ENCODE measurements around the gene DGCR6L. TPM values are rescaled to one million over a fixed set of nuclear protein-coding genes. Genes with fewer than 3 reads are reported as not detected.
"Not testable (repeated sequence)": the region's sequence is repeated elsewhere in the genome, so short reads cannot be mapped to it uniquely, and the experiment has no call there.

Gene DGCR6L
- total and polyA plus RNA-seq, 4 donors = 28.4 to 94.0 (median 86.1) TPM

DNA sequence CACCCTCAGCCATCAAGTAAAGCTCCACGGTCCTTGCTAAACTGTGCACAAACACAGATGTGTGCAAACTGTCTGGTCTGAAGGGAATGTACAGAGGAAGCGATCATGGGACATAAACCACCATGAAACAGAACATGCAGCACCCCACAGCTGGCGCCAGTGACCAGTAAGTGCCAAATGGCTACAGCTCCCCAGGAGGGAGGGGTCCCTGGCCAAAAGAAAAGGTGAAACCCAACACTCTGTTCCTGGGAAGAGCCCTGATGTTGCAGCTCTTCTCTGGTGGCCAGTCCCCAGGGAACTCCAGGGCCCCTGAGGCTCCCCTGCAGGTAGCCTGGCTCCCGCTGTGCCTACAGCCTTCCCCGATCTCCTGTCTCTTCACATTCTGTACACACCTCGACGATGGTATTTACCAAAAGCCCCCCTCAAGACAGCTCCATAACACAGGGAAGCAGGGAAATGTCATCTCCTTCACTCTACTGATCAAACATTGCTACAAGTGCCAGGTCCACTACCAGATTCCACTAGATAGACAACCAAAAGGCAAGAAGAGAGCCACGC, 2.9 kb downstream of the DGCR6L start:
- 79% methylated on average over 8 of the region's 8 CpGs for WGBS (ENCODE audit: insufficient coverage)
- DNase-seq (ENCODE audit: low read depth in 4 of 6, low spot score in 6 of 6) = no peak
- no peak overlapping the region for H3K27ac ChIP-seq (ENCODE audit: low read depth, low read length)
- peaks cover 43% of the 10 kb centered on the region for H3K36me3 ChIP-seq (ENCODE audit: control insufficient read depth, insufficient read depth, low read length)
- H3K27me3 ChIP-seq (ENCODE audit: control insufficient read depth, insufficient read depth, low read length) = no peaks in the 10 kb centered on the region
- H3K9me3 ChIP-seq (ENCODE audit: control insufficient read depth, insufficient read depth, low read length) = no peaks in the 10 kb centered on the region
- no peak overlapping the region for H3K4me3 ChIP-seq (ENCODE audit: low read depth, low read length)
- H3K4me1 ChIP-seq (ENCODE audit: control insufficient read depth, insufficient read depth, low read length) = peaks cover 42% of the 10 kb centered on the region

DNA sequence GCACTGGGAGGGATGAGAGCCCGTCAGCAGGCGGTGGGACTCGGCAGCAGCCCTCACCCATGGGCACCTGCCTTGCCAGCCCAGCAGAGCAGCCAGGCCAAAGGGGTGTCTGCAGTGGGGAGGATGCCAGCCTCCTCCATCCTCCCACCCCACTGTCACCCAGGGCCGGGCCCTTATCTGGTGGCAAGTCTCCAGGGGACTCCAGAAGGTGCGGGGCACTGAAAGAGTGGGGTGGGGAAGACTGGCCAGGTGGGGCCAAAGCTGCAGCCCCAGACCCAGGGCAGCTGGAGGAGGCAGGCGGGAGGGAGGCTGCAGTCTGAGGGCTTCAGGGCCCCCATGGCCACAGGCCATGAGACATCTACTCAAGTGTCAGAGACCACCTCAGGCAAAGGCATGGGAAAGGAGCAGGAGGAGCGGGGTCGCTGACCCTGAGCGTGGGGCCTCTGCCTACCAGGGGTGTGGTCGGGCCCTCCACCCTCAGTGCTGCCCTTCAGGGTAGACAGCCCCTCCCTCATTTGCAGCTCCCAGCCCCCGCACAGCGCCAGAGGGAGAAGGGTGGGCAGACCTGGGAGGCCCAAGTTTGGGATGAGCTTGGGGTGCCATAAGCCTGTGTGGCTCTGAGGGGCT, 3.5 kb downstream of the DGCR6L start:
- Histone ChIP-seq H3K9me3 (ENCODE audit: control insufficient read depth, insufficient read depth, low read length) (no peaks in the 10 kb centered on the region), H3K27ac (ENCODE audit: low read depth, low read length) (no peak overlapping the region), H3K4me1 (ENCODE audit: control insufficient read depth, insufficient read depth, low read length) (peaks cover 39% of the 10 kb centered on the region), H3K36me3 (ENCODE audit: control insufficient read depth, insufficient read depth, low read length) (peaks cover 46% of the 10 kb centered on the region), H3K27me3 (ENCODE audit: control insufficient read depth, insufficient read depth, low read length) (no peaks in the 10 kb centered on the region), H3K4me3 (ENCODE audit: low read depth, low read length) (no peak overlapping the region)
- WGBS (ENCODE audit: insufficient coverage) = 98% methylated on average over 6 of the region's 12 CpGs
- no peak for DNase-seq (ENCODE audit: low read depth in 4 of 6, low spot score in 6 of 6)

DNA sequence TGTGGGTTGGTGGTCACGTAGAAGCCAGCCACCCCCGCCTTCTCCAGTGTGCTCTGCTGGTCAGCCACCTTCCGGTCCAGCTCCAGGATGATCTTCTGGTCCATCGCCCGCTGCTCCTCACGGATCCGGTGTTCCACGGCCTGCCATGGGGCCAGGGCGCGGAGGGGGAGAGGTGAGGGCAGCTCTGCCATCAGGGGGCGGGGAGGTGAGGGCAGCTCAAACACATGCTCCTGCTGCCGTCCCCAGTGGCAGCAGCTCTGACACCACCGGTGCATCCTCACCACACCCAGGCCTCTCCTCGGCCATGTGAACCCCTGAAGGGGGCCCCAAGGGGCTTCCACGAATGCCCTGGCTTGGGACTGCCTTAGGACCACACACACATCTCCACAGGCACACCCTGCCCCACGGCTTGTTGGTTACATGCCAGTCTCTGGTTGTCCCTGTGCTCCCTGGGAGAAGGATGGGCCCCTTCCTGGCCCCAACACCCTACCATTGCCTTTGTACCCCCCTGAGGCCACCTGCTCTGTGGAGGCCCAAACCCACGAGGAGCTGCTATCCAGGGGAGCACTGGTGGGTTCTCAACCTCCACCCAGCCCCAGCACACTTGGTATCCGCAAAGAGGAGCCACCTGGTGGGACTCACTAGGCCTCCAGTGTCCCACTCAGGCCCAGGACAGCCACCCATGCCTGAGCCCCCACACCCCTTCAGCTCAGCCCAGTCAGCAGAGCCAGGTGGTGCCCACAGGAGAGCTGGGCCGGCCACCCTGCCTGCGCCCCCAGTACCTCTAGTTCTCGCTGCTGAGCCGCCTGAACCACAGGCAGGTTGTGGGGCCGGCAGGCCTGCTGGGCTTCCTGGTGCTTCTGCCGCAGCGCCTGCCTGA, 4.3 kb downstream of the DGCR6L start:
- H3K36me3 ChIP-seq (ENCODE audit: control insufficient read depth, insufficient read depth, low read length) = peaks cover 46% of the 10 kb centered on the region
- no peaks in the 10 kb centered on the region for H3K9me3 ChIP-seq (ENCODE audit: control insufficient read depth, insufficient read depth, low read length)
- DNase-seq (ENCODE audit: low read depth in 4 of 6, low spot score in 6 of 6) = no peak
- no peaks in the 10 kb centered on the region for H3K27me3 ChIP-seq (ENCODE audit: control insufficient read depth, insufficient read depth, low read length)
- H3K27ac ChIP-seq (ENCODE audit: low read depth, low read length) = no peak overlapping the region
- H3K4me3 ChIP-seq (ENCODE audit: low read depth, low read length) = no peak overlapping the region
- 91% methylated on average over 22 of the region's 25 CpGs for WGBS (ENCODE audit: insufficient coverage)
- H3K4me1 ChIP-seq (ENCODE audit: control insufficient read depth, insufficient read depth, low read length) = peaks cover 31% of the 10 kb centered on the region

DNA sequence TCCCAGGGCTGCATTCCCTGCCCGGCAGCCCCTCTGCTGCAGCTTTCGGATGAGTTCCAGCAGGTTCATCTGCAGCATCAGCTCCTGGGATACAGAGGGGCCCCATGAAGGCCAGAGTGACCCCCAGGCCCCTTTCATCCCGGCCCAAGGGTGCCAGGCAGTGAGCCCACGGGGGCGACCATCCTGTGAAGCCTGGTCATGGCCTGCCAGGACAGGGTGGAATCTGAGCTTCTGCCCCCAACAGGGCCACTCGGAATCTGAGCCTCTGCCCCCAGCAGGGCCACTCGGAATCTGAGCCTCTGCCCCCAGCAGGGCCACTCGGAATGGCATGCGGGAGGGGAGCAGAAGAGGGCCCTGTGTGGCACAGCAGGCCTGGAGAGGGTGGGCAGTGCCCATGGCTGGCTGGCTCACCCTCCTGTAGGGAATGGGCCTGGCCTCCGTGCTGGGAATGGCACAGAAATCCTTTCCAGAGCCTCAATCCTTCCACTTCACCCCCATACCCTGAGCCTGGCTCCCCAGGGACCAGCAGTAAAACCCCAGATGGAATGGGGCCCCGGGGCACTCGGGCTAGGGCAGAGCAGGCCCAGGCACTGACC, 5.0 kb downstream of the DGCR6L start:
- 86% methylated on average over 12 of the region's 12 CpGs for WGBS (ENCODE audit: insufficient coverage)
- DNase-seq (ENCODE audit: low read depth in 4 of 6, low spot score in 6 of 6) = not testable (repeated sequence)

DNA sequence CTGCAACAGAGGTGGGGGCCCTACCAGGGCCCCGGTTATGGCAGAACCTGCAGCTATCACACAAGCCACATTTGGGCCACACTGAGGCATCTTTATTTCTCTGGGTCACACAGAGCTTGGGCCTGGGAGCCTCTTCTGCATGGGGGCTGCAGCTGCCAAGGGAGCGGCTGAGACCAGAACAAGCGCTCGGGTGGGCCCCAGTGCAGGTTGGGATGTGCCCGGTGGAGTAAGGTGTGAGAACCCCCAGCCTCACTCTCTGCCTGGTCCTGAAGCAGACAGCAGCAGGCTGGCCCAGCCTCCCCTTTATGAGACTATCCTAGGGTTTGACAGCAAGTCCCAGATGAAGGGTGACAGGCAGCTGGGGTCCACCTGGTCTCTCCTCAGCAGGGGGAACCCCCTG, 5.7 kb downstream of the DGCR6L start:
- not testable (repeated sequence) for H3K27me3 ChIP-seq (ENCODE audit: control insufficient read depth, insufficient read depth, low read length); H3K4me3 ChIP-seq (ENCODE audit: low read depth, low read length); H3K9me3 ChIP-seq (ENCODE audit: control insufficient read depth, insufficient read depth, low read length); H3K27ac ChIP-seq (ENCODE audit: low read depth, low read length); DNase-seq (ENCODE audit: low read depth in 4 of 6, low spot score in 6 of 6)
- Histone ChIP-seq H3K36me3 (ENCODE audit: control insufficient read depth, insufficient read depth, low read length) (peaks cover 46% of the 10 kb centered on the region), H3K4me1 (ENCODE audit: control insufficient read depth, insufficient read depth, low read length) (peaks cover 26% of the 10 kb centered on the region)
- WGBS (ENCODE audit: insufficient coverage) = no CpG with 5 or more reads among the region's 5 CpGs

More for the DNA sequence above, 5.0 kb downstream of the DGCR6L start:
- not testable (repeated sequence) for H3K27ac ChIP-seq (ENCODE audit: low read depth, low read length); H3K27me3 ChIP-seq (ENCODE audit: control insufficient read depth, insufficient read depth, low read length); H3K9me3 ChIP-seq (ENCODE audit: control insufficient read depth, insufficient read depth, low read length); H3K4me3 ChIP-seq (ENCODE audit: low read depth, low read length)
- Histone ChIP-seq H3K36me3 (ENCODE audit: control insufficient read depth, insufficient read depth, low read length) (peaks cover 46% of the 10 kb centered on the region), H3K4me1 (ENCODE audit: control insufficient read depth, insufficient read depth, low read length) (peaks cover 28% of the 10 kb centered on the region)

DNA sequence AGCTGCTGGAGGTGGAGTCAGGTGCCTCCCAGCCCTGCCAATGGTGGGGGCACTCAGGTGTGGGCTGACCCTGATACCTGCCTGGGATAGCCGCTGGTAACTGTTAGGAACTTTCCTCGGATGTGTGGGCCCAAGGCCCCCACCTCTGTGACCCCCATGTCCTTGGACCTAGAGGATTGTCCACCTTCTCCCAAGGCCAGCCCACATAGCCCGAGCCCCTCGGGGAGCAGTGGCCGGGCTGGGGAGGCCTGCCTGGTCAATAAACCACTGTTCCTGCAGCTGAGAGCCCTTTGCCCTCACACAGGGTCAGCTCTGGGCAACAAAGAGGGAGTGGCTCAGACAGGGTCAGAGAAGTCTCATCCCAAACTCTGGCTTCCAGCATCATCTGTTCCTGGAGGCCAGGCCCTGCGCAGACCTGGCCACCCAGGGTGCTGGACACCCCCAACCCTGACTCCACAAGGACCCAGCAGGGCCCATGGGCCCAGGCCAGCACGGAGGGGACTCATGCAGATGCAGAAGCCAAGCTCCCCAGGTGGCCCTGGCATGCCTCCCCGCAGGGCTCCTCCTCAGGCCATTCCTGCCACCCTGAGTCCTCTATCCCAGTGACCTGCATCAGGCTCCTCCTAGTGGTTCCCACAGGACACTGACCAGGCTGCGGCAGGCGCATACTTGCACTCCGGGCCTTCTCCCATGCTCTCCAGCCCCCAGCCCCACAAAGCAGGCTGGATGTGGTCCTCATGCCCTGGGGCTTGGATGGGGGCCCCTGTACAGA, 6.4 kb downstream of the DGCR6L start:
- not testable (repeated sequence) for DNase-seq (ENCODE audit: low read depth in 4 of 6, low spot score in 6 of 6)
- WGBS (ENCODE audit: insufficient coverage) = 100% methylated on average over 2 of the region's 11 CpGs

DNA sequence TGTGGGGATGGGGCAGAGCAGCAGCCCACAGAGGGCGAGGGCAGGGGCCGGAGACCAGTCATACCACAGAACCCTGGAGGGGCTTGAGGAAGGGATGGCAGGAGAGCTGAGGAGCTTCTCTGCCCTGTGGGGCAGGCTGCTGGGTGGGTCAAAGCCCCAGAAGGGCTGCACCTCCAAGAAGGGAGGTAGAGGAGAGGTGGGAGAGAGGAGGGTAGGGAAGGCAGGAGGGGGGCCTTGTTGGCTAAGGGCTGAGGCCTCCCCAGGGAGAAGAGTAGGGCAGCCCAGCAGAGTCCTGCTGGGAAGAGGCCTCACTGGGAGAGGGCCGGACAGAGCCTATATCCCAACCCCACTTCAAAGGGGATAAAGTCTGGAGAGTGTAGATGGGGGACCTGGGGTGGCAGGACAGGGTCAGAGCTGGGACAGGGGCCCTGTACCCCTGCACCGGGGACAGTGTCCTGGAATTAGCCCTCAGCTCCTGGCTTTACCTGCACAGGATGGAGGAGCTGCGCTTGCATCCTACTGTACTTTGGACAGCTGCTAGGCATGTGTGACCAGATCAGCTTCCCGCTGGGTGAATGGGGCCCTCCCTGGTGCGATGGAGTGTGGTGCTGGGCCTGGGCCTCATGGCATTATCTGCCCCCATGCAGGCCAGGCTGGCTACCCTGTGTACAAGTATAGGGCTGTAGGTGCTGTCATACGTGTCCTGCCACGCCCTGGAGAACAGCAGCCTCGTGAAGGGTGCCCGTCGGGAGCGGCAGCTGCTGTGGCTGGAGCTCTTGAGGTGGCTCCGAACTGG, 7.3 kb downstream of the DGCR6L start:
- H3K4me1 ChIP-seq (ENCODE audit: control insufficient read depth, insufficient read depth, low read length) = peaks cover 15% of the 10 kb centered on the region
- no peaks in the 10 kb centered on the region for H3K27me3 ChIP-seq (ENCODE audit: control insufficient read depth, insufficient read depth, low read length)
- peaks cover 46% of the 10 kb centered on the region for H3K36me3 ChIP-seq (ENCODE audit: control insufficient read depth, insufficient read depth, low read length)
- DNase-seq (ENCODE audit: low read depth in 4 of 6, low spot score in 6 of 6) = no peak
- no peak overlapping the region for H3K4me3 ChIP-seq (ENCODE audit: low read depth, low read length)
- no peaks in the 10 kb centered on the region for H3K9me3 ChIP-seq (ENCODE audit: control insufficient read depth, insufficient read depth, low read length)
- H3K27ac ChIP-seq (ENCODE audit: low read depth, low read length) = no peak overlapping the region
- 86% methylated on average over 13 of the region's 14 CpGs for WGBS (ENCODE audit: insufficient coverage)

More for the DNA sequence above, 6.4 kb downstream of the DGCR6L start:
- not testable (repeated sequence) for H3K27ac ChIP-seq (ENCODE audit: low read depth, low read length); H3K4me3 ChIP-seq (ENCODE audit: low read depth, low read length); H3K9me3 ChIP-seq (ENCODE audit: control insufficient read depth, insufficient read depth, low read length); H3K27me3 ChIP-seq (ENCODE audit: control insufficient read depth, insufficient read depth, low read length)
- H3K4me1 ChIP-seq (ENCODE audit: control insufficient read depth, insufficient read depth, low read length) = peaks cover 19% of the 10 kb centered on the region
- H3K36me3 ChIP-seq (ENCODE audit: control insufficient read depth, insufficient read depth, low read length) = peaks cover 46% of the 10 kb centered on the region

DNA sequence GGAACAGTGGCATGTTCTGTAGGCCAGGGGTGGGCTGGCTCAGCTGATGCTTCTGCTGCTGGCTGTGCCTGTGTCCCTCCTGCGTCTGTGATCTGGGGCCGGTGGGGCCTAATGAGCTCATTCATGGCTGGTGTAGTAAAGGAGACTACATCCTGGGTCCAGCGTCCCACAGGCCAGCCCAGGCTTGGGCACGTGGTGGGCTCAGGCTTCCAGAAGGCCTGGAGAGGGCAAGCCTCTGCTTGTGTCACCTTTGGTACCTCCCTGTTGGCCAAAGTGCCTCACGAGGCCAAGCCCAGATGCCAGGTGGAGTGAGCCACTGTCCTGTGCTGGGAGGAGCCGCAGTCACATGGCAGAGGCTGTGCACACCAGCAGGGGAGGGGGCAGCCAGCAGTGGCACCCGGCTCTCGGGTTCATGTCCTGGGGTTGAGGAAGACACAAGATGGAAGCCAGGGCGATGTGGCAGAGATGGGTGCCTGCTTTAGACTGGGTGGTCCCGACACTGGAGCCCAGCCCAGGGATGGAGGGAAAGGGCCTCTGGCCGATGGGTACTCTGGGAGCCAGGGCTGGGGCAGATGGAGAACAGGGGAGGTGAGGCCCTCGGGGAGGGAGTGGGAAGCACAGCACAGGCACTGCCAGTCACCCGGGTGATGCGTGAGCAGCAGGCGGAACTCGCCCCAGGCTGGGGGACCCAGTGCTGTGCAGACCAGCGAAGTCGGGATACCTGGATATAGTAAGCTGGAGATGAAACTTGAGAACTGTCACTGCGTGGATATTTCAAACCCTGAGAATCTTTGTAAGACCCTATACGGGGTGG, 8.4 kb downstream of the DGCR6L start:
- WGBS (ENCODE audit: insufficient coverage) = 91% methylated on average over 15 of the region's 20 CpGs
- H3K27me3 ChIP-seq (ENCODE audit: control insufficient read depth, insufficient read depth, low read length); DNase-seq (ENCODE audit: low read depth in 4 of 6, low spot score in 6 of 6); H3K4me3 ChIP-seq (ENCODE audit: low read depth, low read length); H3K9me3 ChIP-seq (ENCODE audit: control insufficient read depth, insufficient read depth, low read length); H3K27ac ChIP-seq (ENCODE audit: low read depth, low read length); H3K4me1 ChIP-seq (ENCODE audit: control insufficient read depth, insufficient read depth, low read length): not testable (repeated sequence)
- H3K36me3 ChIP-seq (ENCODE audit: control insufficient read depth, insufficient read depth, low read length) = peaks cover 40% of the 10 kb centered on the region
